ENCODE measurements around the gene ACBD5.

GRCh38 chr10:27276581-27276980, 36.0 kb upstream of the ACBD5 start:
- TF ChIP-seq GATA3 (IDR thresholded peaks at IDR 0.05; ENCODE audit: low read depth, low read length) (no peak), GATA2 (IDR thresholded peaks at IDR 0.05; ENCODE audit: low read depth, low read length) (no peak)

All from SH-SY5Y (cell line).